Activated gamma-delta T cell (primary cell): ENCODE data around the gene TANC2.

Experiments
- DNase-seq: peaks from one replicate; lab custom pipeline; 2025; lab: John Stamatoyannopoulos, UW

Gene TANC2

DNA sequence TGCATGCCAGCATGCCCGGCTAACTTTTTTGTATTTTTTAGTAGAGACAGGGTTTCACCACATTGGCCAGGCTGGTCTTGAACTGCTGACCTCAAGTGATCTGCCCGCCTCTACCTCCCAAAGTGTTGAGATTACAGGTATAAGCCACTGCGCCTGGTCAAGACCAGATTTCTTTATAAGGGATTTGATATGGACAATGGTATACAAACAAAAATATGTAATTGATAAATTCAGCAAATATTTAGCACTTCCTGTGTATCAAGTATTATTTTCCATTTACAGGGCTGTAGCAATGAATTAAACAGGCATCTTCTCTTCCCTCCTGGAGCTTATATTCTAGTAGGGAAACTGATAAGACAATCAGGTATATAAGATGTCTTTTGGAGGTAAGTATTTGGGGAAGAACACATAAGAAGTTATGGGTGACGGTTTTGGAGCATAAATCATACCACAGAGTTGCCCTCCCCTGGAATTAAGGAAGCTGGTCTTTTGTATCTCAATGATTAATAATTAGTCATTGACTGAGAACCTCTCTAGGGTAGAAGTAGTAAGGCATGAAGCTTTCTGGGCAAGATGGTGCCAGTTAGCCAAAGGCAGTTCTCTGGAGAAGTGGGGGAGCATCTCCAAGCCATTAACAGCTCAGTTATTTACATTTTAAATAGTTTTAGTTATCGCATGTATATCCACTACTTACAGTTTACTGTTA lies 35.8 kb downstream of the TANC2 start:
- no peak for DNase-seq

- DNase-seq = no peak
These were observed 36.6 kb downstream of the TANC2 start for GRCh38 chr17:63002625-63003024.

DNA sequence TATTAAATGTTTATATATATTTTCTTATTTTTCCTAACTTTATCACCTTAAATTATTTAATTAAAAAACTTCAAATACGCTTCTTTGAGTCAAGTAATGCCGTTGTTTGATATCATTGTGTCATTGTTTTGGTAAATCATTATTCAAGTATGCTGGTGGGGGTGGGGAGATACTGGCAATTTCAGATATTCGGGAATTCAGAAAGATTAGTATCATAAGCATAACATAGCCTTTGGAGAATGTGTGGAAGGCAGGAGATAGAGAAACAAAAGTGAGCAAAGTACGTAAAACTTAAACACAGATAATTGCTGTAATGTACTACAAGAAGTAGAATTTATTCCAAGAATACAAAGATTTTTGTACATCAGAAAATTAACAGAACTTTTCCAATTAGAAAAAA lies 49.8 kb downstream of the TANC2 start:
- no peak for DNase-seq
